Measurements from ENCODE around the gene IFT52.
"Not testable (repeated sequence)": the region's sequence is repeated elsewhere in the genome, so short reads cannot be mapped to it uniquely, and the experiment has no call there.

The IFT52 gene

DNA sequence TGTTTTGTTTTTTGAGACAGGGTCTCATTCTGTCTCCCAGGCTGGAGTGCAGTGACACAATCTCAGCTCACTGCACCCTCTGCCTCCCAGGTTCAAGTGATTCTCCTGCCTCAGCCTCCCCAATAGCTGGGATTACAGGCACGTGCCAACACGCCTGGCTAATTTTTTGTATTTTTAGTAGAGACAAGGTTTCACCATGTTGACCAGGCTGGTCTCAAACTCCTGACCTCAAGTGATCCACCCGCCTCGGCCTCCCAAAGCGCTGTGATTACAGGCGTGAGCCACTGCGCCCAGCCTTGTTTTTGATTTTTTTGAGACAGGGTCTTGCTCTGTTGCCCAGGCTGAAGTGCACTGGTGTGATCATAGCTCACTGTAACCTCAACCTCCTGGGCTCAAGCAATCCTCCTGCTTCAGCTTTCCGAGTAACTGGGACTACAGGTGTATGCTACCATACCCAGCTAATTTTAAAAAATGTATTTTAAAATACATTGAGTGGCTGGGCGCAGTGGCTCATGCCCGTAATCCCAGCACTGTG is 61.0 kb downstream of the IFT52 start:
- not testable (repeated sequence) for DNase-seq (ENCODE audit: low spot score)

DNA sequence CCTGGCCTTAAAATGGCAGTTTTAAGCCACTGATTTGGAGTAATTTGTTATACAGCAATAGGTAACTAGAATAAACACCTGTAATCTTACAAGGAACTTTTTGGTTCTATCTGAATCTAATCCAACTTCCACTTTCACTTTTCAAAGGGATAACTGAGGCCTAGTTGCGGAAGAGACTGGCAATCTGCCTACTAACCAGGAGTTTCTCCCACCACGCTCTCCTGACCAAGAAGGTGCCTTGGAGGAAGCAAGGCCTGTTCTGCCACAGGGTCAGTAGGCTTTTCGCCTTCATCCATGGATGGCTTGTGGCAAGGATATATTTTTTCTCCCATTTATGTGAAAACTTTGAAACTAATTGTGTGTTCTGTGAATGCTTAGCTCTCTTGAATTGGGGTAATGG is 63.2 kb downstream of the IFT52 start:
- DNase-seq (ENCODE audit: low spot score), result no peak

DNA sequence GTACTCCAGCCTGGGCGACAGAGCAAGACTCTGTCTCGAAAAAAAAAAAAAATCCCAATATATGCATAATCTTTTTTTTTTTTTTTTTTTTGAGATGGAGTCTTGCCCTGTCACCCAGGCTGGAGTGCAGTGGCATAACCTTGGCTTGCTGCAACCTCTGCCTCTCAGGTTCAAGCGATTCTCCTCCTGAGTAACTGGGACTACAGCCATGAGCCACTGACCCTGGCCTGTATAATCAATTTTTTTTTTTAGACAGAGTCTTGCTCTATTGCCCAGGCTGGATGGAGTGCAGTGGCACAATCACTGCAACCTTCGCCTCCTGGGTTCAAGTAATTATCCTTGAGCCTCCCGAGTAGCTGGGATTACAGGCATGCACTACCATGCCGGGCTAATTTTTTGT is 64.4 kb downstream of the IFT52 start:
- DNase-seq (ENCODE audit: low spot score), result not testable (repeated sequence)

DNA sequence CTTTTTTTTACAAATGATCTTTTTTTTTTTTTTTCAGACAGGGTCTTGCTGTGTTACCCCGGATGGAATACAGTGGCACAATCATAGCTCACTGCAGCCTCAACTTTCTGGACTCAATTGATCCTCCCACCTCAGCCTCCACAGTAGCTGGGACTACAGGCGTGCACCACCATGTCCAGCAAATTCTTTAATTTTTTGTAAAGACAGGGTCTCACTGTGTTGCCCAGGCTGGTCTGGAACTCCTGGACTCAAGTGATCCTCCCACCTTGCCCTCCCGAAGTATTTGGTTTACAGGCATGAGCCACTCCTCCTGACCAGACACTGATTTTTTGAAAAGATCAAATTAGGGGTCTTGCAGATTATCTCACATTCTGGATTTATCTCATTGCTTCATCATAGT is 65.2 kb downstream of the IFT52 start:
- no peak for DNase-seq (ENCODE audit: low spot score)

DNA sequence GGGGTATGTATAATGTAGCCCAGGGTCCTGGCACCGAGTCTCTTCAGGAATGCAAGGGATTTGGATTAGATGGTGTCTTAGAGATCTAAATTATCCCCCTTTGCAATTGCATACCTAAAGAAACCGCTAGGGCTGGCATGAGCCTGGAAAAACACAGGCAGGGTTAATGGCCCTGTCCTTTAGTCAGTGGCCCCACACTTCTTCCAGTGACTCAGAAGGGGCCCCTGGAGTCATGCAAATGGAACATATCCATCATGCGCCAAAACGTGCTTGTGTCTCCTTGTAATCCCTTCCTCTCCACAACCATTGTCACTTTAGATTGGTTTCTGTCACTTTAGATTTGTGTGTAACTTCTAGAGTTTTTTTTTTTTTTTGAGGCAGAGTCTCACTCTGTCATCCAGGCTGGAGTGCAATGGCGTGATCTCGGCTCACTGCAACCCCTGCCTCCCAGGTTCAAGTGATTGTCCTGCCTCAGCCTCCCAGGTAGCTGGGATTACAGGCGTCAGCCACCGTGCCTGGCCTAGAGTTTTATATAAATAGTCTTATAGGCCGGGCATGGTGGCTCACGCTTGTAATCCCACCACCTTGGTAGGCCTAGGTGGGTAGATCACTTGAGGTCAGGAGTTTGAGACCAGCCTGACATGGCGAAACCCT is 67.5 kb downstream of the IFT52 start:
- DNase-seq (ENCODE audit: low spot score), result peak; percentile 30

DNA sequence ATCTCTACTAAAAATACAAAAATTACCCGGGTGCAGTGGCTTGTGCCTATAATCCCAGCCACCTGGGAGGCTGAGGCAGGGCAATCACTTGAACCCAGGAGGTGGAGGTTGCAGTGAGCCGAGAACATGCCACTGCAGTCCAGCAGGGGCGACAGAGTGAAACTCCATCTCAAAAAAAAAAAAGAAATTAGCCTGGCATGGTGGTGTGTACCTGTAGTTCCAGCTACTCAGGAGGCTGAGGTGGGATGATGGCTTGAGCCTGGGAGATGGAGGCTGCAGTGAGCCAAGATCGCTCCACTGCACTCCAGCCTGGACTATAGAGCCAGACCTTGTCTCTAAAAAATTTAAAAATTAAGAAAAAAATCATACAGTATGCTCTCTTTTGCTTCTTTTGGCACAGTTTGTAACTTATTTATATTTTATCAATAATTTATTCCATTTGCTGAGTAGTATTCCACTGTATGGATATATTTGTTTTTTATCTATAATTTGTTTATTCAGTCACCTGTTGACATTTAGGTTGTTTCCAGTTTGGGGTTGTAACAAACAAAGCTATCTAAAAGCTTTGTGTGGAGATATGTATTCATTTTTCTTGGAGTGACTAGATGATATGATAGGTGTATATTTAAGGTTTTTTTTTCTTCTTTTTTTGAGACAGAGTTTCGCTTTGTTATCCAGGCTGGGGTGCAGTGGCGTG is 68.1 kb downstream of the IFT52 start:
- DNase-seq (ENCODE audit: low spot score), result no peak

DNA sequence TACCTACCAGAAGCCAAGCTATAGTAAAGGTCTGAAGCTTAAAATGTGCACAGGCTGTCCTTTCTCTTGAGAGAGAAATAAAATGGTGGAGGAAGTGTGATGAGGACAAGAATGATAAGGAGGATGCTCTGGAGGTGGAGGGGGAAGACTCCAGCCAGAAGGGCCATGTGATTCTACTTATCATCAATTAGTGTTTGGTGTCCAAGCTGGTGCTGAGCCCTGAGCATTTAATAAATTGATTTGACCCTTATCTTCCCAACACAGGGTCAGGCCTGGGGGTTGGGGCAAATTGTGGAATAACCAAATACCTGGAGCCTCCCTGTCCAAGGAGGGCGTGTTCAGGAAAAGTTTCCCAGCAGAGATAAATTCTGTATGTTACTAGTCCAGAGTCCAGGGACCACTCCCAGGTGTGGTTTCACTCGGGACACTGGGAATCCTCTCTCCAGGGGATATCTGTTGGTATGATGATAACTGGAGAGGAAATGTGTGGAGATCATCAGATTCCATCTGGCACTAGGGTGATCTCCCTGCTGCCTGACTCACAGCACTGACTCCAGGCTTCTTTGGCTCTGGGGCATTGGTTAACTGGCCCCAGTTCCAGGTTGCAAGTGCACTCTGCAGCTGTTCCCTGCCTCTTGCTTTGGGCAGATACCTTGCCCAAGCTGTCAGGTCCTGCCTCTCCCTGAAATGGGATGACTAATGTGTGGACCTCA is 72.4 kb downstream of the IFT52 start:
- no peak for DNase-seq (ENCODE audit: low spot score)

DNA sequence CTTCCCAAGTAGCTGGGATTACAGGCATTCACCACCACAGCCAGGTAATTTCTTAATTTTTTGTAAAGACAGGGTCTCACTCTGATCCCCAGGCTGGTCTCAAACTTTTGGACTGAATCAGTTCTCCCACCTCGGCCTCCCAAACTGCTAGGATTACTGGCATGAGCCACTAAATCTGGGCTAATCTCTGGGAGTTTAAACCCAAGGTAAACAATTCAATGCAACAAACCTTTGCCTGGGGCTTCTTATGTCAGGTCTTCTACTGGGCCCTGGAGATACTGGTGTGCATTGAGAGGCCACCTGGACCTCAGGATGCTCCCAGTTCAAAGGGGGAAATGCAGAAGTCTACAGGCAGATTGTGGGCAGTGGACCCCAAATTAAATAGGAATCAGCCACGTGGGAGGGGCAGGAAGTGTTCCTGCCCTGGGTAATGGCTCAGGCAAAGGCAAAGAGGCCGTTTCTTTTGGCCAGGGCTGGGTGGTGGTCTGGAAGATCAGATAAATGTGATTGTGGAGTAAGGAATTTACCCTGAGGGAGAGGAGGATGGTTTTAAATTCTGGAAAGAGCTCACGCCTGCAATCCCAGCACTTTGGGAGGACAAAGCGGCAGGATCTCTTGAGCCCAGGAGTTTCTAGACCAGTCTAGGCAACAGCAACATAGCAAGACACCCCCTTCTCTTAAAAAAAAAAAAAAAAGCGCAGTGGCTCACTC is 74.9 kb downstream of the IFT52 start:
- DNase-seq (ENCODE audit: low spot score), result no peak

DNA sequence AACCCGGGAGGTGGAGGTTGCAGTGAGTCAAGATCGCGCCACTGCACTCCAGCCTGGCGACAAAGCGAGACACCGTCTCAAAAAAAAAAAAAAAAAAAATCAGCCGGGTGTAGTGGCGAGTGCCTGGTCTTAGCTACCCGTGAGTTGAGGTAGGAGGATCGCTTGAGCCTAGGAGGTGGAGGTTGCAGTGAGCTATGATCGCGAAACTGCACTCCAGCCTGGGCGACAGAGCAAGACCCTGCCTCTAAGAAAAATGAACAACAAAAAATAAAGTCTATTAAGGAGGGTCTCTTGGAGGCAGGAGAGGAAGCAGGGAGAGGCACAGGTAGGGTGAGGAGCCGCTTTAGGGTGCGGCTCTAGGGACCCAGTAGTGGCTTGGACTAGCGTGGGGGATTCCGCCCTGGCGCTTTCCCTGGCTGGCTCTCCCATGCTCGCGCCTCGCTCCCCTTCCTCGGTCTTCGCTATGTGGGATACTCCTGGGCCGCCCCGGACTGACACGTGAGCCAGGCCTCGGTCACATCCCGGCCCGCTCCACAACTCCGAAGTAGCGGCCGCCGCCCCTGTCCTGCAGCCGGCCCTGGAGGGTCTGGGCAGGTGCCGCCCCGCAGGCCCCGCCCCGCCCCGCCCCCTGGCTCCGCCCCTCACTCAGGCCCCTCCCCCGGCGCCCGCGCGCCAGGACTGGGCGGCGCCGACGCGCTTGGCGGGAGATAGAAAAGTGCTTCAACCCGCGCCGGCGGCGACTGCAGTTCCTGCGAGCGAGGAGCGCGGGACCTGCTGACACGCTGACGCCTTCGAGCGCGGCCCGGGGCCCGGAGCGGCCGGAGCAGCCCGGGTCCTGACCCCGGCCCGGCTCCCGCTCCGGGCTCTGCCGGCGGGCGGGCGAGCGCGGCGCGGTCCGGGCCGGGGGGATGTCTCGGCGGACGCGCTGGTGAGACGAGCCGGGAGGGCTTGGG is 75.9 kb downstream of the IFT52 start, which contains the start of gene MYBL2:
Gene MYBL2, plus strand, starts transcription at position 739 of the 953 bp plus-strand sequence. Its CDS starts 170 bp downstream, at position 909.
- DNase-seq (ENCODE audit: low spot score), result peak; percentile 76

DNA sequence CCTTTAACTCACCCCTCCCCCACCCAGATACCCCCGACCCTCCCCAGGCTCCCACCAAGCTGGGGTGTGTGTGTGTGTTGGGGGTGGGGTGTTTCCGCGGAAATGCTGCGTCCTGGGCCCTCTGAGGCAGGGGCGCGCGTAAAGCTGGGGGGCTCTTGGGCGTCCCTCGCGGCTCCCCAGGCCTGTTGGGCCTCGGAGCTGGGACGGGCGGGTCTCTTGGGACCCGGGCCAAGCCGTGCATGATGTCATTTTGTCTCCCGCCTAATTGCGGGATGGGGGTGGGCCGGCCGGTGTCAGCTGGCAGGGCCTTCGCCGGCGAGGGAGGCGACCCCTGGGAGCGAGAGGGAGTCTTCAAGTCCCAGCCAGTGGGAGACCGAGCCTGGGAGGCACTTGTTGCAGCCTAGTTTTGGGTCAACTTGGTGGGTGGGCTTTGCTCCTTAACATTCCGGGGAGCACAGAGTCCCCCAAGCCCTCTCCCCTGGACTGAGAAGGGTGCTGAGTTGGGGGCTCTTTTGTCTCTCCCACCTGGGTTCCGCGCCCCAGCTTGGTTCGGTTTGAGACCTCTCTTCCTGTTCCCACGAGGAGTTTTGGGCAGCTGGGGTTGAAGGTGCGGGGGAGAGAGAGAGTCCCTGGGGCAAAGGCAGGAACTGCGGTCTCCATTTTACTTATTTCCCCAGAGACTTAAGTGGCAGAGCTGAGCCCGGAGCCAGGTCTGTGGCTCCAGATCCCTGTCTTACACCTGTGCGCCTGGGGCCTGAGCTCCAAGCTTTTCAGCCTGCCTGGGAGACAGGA is 76.8 kb downstream of the IFT52 start:
- DNase-seq (ENCODE audit: low spot score), result no peak

DNA sequence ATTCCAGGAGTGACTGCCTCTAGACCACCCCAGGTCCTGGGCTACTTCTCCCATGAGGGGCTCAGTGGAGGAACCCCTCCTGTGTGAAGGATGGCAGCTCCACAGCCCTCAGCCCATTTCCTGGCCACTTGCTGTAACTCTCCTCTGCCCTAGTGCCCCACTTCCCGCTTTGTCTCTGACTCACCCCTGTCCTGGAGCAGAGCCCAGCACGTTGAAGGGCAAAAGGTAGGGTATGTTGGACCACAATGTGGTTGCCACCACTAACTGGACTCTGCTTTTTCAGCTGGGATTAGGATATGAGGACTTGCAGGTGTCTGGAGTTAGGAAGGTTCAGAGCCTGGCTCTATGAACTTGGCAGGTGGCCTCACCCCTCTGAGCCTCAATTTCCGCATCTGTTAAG is 78.6 kb downstream of the IFT52 start:
- no peak for DNase-seq (ENCODE audit: low spot score)

DNA sequence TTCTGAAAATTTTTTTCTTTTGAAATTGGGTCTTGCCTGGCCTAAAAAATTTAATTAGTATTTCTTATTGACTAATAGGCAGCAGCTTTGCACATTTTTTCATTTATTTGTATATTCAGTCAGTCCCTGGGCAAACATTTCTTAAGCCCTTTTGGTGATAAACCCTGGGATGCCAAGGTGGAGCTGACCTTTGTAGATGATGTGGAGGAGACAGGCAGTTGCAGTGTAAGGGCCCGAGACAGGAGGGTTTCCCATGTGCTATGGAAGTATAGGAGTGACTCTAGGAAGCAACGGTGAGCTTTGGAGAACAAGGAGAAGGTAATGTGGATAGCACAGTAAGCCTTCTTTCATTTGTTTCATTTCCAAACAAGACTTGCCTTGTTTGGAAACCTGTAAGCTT is 79.7 kb downstream of the IFT52 start:
- no peak for DNase-seq (ENCODE audit: low spot score)

DNA sequence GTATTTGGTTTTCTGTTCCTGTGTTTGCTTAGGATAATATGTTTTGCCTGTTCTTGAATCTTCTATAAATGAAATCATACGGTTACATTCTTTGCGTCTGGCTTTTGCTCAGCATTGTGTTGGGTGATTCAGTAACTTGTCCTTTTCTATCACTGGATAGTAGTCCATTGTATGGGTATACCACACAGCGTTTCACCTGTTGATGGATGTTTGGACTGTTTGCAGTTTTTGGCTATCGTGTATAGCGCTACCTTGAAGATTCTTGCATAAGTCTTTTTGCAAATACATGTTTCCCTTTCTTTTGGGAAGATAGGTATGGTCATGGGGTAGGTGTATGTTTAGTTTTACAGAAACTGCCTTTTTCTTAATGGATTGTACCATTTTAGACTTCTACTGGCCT is 85.6 kb downstream of the IFT52 start:
- DNase-seq (ENCODE audit: low spot score), result no peak

DNA sequence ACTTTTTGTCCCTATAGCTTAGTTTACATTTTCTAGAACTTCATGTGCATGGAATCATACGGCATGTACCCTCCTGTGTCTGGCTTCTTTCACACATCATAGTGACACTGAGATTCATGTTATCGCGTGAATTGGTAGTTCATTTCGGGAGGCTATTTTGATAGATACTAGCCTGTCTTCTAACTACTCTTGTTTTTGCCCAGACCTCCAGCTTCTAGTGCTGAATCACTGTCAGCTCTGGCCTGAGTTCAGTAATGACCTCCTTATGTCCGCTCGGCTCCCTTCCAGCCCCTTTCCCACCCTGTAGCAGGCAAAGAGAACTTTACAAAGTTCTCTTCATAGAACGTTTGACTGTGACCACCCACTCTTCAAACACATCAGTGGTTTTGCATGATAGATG is 90.2 kb downstream of the IFT52 start:
- DNase-seq (ENCODE audit: low spot score), result no peak

DNA sequence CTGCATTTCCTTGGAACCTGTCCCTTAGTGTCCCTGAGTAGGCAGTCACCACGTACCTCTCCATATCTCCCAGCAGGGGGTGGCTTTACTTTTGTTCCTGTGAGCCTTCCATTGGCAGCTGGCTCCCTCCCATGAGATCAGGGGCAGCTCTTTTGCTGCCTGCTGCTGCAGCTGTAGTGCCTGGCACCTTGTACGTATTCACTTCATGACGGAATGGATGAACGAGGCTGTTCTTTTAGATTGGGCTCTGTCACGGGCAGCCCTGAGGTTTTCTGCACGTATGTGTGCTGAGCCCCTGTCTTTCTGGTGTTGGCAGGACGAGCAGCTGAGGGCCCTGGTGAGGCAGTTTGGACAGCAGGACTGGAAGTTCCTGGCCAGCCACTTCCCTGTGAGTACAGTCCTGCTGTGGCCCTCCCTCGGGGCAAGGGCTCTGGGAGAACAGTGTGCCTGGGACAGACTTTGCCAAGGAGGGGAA is 90.8 kb downstream of the IFT52 start:
- DNase-seq (ENCODE audit: low spot score), result no peak

DNA sequence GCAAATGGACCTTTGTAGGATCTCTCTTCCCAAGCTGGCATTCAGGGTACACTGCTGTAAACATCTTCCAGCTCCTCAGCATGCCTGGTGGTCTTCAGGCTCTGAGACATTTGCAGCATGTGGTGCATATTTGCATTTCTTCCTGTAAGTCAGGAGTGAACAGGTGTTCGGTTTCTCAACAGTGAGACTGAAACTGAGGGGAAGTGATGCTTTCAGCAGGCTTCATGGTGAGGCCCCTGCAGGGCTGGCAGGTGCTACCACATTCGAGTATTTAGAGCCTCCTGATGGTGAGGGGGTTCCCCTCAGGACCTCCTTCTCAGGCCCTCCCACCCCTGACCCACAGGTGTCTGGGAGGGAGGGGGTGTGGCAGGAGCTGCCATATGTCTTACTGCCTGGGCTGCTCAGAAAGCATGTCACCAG is 91.3 kb downstream of the IFT52 start:
- DNase-seq (ENCODE audit: low spot score), result no peak

DNA sequence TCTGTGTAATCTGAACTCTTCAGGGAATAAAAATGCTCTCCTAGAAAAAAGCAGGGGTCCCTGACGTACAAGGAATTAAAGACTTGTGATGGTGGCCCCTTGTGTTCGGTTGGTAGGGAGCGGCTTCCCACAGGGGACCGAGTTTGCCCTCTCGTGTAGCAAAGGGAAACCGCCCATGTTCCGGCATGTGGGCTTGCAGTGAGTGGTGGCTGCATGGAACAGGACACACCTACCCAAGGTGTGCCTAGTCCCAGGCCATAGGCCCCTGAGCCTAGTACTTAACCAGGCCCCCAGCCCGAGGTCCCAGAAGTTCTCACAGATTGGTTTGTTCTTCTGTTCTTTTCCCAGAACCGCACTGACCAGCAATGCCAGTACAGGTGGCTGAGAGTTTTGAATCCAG is 91.7 kb downstream of the IFT52 start:
- no peak for DNase-seq (ENCODE audit: low spot score)

DNA sequence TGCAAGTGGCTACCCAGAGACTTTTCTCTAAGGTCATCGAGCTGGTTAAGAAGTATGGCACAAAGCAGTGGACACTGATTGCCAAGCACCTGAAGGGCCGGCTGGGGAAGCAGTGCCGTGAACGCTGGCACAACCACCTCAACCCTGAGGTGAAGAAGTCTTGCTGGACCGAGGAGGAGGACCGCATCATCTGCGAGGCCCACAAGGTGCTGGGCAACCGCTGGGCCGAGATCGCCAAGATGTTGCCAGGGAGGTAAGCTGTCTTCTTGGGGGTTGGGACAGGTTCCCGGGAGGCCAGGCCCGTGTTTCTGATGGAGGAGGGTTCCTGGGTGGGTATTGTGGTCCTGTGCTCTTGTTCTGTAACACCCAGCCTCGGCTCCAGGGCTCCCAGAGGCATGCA is 96.1 kb downstream of the IFT52 start:
- DNase-seq (ENCODE audit: low spot score), result no peak

DNA sequence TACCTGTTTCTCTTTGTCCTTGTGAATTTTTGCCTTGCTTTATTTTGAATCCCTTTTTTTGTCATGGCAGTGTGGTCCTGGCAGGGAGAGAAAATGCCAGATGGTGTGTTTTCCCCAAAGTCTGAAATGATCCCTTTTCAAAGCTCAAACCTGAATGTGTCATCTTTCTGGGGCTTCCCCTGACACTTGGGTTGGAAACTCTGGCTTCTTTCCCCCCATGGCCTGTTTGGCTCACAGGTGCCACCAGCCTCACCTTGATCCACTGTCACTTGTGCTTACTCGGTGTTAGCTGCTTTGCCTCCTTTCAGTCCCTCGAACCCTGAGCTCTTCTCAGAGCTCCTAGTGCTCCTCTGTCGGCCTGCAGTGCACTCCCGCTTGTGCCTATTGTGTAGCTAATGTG is 98.4 kb downstream of the IFT52 start:
- DNase-seq (ENCODE audit: low spot score), result no peak

DNA sequence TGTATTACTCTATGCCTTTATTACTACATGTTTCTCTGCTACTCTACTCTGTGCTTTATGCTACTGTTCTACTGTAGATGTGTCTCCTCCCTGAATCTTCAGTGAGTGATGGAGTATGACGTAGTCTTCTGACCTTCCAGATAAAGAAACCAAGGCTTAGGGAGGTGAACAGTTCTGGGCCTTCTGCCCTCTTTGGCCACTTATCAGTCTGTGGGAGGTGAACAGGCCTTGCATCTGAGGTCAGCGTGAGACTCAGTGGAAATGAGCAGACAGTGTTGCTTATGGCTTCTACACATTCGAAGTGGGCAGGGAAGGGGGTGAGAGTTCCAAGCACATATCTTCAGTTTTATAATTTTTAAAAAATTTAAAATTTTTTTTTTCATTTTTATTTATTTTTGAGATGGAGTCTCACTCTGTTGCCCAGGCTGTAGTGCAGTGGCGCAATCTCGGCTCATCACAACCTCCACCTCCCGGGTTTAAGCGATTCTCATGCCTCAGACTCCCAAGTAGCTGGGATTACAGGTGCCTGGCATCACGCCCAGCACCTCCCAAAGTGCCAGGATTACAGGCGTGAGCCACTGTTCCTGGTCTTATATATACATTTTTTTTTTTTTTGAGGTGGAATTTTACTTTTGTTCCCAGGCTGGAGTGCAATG is 100.3 kb downstream of the IFT52 start:
- DNase-seq (ENCODE audit: low spot score), result no peak

Data from activated CD4-positive, alpha-beta T cell treated with anti-CD3 and anti-CD28 coated beads, Interleukin-2, Interleukin-4, amounts not matched to agents 100 ng/mL and 50 ng/mL, durations not matched to agents 16 hours and 8 hours (primary cell).